AG08395 (cell line): ENCODE data around the gene HCRT.
A peak's percentile ranks its signal among the peaks of the same experiment; 100 is the strongest.
"Not testable (repeated sequence)": the region's sequence is repeated elsewhere in the genome, so short reads cannot be mapped to it uniquely, and the experiment has no call there.

ENCODE experiments used
- DNase-seq: peaks from one replicate; pipeline ENCODE4 v3.0.0; 2012; ENCODE audit warnings: mixed read lengths, low spot score

HCRT gene

DNA sequence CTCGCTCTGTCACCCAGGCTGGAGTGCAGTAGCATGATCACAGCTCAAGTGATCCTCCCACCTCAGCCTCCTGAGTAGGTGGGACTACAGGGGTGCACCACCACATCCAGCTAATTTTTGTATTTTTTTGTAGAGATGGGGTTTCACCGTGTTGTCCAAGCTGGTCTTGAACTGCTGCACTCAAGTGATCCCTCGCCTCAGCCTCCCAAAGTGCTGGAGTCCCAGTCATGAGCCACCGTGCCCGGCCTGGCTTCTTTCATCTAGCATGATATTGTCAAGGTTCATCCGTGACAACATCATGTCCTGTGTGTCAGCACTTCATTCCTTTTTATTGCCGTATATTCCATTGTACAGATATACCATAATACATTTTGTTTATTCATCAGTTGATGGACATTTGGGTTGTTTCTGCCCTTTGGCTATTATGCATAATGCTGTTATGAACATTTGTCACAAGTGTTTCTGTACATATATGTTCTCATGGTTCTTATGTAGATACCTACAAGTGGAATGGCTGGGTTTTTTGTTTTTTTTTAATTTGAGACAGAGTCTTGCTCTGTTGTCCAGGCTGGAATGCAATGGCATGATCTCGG, 12.4 kb upstream of the HCRT start:
- no peak for DNase-seq

DNA sequence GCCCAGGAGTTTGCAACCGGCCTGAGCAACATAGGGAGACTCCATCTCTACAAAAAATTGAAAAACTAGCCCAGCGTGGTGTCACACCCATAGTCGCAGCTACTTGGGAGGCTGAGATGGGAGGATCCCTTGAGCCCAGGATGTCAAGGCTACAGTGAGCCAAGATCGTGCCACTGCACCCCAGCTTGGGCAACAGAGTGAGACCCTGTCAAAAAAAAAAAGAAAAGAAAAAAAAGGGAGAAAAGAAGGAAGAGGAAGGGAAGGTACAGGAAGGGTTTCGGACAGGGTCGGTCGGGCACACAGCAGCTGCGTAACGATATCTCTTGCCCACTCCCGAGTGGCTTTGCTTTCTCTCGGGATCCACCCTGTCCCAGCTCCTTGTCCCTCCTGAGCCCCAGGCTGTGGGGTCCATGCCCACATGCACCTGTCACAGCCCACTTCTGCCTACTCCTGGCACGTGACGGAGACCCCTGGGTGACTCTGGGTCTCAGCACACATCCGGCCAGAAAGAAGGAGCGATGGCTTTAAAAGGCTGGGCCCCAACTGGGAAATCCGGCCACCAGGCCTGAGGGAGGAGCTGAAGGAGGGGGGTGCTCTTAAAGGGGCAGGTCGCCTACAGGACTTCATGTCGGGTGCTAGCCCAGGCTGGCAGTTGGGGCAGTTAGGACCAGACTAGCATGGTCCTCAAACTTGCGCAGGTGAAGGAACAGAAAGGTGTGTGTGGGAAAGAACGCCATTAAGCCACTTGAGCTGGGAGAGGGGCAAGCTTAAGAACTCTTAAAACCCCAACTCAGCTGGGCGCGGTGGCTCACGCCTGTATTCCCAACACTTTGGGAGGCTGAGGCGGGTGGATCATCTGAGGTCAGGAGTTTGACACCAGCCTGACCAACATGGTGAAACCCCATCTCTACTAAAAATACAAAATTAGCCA, 9.0 kb upstream of the HCRT start, which contains the start of gene GHDC:
GHDC (minus strand) TSS at position 526 of the 931 bp plus-strand sequence. CDS start 913 bp downstream, outside the sequence.
- peak; percentile 88 for DNase-seq

DNA sequence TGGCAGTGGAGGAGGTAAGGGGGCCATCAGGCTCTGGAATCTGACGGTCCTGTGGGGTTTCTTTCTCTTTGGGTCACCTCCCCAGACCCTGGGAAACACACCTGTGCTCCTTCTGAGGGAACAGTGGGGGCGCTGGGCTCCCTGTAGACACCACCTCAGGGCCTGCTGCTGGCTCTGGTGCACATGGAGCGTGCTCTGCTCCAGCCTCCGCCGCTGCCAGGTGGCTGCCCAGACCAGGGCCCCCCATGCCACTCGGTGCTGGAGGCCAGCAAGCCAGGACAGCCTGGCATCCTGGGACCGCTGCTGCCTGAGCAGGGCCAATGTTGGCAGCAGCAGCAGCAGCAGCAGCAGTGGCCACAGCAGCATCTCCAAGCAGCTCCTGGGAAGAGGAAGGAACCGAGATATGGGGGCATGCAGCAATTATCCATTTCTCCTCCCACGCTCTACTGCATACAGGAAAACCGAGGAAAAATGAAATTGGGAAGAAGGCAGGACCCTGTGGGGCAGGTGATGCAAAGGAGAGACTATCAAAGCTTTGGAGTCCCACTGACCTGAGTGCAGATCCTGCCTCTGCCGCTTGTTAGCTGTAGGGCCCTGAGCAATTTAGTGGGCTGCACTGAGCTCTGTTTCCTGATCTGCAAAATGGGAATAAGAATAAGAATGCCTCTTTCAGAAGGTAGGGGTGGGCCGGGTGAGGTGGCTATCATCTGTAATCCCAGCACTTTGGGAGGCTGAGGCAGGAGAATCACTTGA, 8.1 kb upstream of the HCRT start:
- DNase-seq: no peak

DNA sequence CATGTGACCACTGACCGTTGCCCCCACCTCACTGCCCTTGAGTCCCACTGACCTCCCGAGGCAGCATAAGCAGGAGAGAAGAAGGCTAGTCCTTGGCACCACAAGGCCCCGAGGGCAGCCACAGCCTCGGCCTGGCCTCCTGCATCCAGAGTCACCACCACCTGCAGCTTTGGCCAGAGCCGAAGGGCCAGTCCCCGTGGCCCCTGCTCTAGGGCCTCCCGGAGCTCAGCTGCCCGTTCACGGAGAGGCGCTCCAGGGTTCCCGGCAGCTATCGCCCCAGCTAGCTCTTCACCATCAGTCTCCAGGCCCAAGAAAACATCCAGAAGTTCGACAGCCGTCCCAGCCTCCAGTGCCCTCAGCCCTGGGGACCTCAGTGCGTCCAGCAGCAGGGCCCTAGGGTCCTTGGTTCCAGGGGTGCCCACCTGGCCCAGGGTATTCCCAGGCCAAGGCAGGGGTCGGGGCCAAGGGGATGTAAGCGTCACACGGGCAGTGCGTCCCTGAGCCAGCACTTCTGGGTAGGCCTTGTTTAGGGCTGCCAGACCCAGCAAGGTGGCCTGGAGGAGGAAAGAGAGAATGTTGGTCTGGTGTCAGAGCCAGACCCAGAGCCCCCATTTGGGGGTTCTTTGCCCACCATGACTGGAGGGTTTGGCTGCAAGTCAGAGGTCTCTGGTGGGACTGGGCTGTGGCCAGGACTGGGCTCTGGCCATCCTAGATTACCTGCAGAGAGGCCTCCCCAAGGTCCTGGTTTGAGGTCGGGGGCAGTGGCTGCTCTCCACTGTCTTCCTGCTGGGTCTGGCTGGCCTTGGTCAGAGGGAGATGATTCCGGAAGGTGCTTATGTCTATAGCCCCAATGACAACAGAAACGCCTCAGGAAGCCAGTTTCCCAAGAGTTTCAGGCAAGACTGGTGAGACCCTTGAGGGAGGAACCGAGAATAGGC, 7.2 kb upstream of the HCRT start:
- DNase-seq: no peak

DNA sequence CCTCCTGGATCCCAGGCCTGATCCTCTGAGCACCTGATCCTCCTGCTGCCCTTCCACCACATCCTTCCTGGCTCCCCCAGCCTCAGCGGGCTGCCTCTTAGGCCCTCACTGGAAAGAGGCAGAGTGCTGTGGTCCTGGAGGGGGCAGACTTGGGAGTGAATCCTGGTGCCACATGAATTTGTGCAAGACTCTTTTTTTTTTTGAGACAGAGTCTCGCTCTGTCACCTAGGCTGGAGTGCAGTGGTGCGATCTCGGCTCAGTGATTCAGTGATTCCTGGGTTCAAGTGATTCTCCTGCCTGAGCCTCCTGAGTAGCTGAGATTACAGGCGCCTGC, 6.0 kb upstream of the HCRT start:
- DNase-seq: no peak

DNA sequence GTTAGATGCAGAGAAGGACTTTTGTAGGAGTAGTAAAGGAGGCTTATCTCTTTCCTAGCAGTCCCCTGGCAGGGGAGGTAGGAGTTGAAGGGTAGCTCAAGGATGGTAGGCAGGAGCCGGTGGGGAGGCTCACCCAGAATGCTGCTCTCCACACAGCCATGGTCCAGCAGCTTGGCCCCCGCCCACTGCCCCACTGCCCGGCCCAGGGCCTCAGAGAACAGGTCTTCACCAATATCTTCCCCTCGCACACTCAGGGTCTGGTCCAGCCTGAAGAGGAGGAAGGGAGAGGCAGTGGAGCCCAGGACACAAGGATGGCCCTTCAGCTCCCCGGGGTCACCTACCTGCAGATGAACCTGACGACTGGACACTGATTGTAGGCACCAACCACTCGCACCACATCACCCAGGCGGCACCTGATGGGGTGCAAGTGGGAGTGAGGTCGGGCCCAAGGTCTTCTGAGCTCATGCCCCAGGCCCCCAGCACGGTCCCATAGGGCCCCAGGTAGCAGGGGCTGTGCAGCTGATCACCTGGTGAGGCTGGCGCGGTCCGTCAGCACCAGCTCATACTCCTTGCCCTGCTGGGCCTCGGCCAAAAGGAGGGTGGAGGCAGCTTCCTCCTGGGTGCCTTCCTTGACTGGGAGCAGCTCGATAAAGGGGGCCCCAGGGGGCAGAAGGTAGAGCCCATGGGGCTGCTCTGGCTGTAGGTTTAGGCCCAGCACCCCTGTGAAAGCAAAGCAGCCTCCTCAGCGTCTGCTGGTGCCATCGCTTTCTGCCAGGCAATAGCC, 5.4 kb upstream of the HCRT start:
- DNase-seq: no peak

DNA sequence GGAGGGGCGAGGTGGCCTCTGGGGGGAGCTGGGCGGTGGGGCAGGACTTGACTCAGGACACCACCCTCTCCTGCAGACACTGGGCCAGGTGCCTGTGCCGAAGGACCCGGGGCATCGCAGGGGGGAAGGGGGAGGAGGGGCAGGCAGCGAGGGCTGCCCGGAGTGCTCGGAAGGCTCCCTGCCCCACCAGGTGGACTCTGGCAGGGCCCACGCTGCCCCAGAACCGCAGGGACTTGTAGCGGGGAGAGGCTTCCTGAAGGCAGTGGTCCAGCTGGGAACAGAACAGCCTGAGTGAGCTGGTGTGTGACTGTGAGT, 4.4 kb upstream of the HCRT start:
- DNase-seq: no peak

DNA sequence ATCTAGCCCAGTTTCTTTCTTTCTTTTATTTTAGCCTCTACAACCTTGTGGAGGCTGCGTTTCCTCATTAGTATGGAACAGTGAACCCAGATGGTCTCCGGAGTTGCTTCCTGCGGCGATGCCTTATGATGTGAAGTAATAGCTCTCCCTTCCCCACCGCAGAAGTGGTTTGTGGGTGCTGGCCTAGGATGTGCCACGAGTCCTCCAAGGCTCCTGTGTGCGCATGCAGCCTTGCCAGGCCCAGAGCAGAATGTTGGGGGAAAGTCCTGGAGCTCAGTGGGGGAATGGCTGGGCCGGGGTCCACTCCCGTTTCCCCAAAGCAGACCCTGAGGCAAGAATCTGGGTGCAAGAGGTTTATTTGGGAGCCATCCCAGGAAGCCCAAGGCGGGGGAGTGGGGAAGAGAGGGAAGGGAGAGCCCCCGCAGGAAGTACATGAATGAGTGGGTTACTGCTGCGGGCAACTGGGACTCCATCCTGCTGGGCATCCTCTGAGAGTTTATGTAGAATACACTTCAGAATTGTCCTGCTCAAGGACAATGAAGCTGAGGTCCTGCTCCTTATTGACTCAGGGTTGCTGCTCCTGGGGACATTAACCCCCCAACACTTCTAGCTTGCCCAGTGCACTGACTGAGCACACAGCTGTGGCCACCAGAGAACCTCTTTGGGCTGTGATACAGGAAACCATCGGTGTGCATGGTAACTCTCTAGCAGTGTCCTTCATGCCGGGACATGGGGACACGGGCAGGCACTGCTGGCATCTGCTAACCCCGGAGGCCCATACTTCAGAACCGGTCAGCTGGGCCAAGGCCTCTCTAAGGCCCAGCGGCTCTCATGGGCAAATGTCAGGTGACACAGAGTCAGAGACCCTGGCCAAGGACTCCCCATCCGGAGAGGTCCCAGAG, 3.7 kb upstream of the HCRT start:
- no peak for DNase-seq

DNA sequence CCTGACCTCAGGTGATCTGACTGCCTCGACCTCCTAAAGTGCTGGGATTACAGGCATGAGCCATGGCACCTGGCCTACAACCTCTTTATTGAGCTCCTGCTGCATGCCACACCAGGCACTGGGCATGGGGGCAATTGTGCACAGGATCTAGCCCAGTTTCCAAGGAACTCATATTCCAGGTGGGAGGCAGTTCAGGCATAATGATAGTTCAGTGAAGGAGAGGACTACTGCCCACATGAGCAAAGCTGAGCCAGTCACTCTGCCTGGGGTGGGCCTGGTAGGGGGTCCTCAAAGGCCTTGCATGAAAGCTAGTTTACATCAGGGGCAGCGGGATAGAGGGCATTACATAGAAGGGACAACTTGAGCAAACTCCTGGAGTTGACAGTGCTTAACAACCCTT, 2.6 kb upstream of the HCRT start:
- no peak for DNase-seq

DNA sequence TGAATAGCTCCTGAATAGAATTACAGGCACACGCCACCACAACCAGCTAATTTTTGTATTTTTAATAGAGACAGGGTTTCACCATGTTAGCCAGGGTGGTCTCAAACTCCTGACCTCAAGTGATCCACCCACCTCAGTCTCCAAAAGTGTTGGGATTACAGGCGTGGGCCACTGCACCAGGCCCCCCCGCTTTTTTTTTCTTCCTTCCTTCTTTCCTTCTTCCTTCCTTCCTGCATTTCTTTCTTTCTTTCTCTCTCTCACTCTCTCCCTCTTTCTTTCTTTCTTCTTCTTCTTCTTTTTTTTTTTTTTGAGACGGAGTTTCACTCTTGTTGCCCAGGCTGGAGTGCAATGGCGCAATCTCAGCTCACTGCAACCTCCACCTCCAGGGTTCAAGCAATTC, 939 bp upstream of the HCRT start:
- DNase-seq: not testable (repeated sequence)

DNA sequence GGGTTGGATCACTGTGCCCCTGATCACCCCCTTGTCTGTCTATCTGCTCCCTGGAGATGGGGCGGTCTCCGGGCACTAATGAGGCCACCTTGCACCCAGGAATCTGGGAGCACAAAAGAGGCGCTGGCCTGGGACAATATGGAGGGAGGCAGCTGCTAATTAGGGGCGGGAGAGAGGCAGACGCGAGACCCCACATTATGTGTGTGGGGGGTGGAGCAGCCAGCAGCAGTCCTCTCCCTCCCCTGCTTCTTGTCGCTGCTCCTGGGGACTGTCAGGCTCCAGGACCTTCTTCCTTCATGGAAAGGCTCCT, 324 bp upstream of the HCRT start:
- no peak for DNase-seq

DNA sequence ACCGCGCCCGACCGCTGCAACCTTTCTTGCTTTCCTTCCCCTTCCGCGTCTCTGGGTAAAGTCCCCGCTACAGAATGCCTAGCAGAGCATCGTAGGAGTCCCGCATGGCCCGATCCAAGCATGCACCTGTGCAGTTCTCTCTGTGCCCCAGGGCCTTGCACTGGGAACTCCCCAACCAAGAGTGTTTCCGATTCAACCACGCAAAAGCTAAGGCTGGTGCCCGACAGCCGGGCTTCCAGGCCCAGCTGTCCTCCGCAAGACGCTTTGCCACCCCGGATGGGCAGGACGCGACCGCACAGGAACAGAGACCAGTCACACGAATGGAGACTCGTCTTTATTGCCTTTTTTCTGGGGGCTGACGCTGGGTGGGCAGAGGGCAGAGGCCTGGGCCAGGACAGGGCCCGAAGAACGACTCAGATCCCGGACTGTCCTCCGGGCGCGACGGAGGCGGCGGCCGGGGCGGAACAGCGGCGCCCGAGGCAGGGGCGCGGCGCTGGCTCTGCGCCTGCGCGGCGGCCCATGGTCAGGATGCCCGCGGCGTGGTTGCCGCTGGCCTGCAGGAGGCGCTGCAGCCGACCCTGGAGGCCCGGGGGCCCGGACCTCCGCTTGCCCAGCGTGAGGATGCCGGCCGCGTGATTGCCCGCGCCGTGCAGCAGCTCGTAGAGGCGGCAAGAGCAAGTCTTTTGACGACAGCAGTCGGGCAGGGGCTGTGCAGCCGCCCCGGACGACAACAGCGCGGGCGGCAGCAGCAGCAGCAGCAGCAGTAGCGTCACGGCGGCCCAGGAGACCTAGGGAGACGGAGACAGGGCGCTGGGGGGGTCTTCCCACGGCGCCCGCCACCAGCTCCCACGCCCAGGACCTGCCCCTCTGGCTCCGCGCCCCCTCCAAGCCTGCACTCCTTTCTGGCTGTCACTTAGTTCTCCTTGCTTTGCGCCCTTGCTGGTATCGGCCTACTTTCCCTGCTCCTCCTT, 1.2 kb downstream of the HCRT start:
- DNase-seq: peak; percentile 91

DNA sequence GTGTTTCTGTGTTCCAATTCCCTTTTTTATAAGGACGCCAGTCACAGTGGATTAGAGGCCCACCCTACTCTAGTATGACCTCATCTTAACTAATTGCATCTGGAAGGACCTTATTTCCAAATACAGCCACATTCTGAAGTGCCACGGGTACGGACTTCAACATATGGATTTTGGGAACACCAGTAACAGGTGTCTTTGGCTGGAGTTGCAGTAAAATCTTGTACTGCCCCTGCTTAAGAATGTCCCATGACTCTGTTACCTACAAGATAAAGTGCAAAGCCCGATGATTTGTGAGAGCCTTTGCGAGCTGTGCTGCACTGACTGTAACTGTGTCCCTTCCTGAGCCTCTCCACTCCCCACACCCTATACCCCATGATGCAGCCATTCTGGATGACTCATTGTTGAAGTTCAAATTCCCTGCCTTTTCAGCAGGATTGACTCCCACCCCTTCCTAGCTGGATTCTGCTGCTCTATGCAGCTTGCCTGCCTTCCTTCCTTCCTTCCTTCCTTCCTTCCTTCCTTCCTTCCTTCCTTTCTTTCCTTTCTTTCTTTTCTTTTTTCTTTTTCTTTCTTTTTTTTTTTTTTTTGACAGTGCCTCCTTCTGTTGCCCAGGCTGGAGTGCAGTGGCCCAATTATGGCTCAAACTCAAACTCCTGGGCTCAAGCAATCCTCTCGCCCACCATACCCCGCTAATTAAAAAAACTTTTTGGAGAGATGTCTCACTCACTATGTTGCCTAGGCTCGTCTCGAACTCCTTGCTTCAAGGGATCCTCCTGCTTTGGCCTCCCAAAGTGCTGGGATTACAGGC, 2.1 kb downstream of the HCRT start:
- DNase-seq: peak; percentile 25

DNA sequence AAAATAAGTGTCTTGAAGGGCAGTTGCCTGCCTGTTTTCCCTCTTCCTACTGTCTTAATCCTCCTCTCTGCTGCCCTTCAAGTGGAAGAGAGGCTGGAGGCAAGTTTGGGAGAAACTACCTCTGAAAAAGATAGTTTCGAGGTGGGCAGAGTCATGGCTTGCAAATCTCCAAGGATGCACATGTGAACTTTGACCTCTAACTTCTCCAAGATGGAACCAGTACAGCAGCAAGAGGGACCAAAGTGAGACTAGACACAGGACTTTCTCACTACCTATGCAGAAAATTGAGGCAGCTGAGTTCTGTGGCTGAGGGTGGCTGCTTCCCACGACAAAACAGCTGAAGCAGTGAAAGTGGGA, 3.4 kb downstream of the HCRT start:
- no peak for DNase-seq

DNA sequence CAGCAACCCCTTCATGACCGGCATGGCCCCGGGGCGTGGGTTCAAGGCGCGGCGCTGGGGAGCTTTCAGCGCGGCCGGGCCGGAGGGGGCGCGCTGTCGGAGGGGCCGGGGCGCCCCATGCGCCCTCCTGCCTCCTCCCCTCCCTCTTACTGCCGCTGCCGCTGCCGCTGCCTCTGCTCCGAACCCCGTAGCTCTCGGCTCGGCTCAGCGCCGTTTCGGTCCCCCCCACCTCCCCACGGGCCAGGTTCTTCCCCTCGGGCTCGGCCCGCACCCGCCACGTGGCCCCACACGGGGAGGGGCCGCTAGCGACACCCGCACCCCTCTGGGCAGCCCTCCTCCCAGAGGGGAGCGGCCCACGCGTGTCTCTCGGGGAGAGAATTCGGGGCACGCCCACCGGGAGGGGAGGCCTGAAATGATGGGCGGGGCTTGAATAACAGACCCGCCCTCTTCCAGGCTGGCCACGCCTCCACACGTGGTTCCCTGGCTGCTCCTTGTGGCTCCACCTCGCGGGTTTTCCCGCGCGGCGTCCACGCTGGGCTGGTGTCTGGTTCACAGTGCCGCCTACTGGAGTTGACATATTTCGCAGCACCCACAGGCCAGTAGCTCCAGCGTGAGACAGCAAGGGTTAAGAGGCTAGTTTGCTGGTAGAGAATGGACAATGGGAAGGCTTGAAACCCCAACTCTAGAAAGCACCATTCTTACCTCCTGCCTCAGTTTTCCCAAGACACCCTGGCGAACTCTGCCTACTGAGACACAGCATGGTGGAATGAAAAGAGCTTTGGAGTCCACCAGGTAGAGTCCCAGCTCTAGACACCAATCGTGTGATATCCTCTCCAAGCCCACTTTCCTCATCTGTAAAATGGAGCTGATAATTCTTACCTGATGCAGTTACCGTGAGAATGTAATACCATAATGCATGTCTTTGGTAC, 4.1 kb downstream of the HCRT start, which contains the start of gene KCNH4:
KCNH4 (minus strand) TSS at position 221 of the 929 bp plus-strand sequence; CDS start at position 24, 197 bp downstream.
- peak; percentile 75 for DNase-seq

DNA sequence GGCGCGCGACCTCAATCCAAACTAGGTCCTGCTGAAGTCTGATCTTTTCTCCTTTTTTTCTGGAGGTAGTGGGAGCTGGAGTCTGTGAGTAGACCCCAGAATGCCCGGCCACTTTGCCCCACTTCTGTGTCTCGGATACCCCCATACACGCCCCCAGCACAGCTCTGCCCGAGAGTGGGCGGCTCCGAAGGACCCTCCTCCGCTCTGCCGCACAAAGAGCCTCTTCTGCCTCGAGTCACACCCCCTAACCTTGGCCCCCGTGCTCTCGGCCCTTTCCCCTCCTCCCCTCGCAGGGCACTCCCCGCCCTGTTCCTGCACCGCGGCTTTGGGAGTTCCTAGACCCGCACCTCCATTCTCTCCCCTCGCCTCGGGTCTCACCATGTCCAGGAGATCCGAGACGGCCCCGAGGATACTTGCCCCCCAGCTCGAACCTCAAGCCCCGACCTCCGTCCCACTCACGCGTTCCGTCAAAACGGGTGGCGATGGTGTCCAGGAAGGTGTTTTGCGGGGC, 4.8 kb downstream of the HCRT start:
- DNase-seq: no peak

DNA sequence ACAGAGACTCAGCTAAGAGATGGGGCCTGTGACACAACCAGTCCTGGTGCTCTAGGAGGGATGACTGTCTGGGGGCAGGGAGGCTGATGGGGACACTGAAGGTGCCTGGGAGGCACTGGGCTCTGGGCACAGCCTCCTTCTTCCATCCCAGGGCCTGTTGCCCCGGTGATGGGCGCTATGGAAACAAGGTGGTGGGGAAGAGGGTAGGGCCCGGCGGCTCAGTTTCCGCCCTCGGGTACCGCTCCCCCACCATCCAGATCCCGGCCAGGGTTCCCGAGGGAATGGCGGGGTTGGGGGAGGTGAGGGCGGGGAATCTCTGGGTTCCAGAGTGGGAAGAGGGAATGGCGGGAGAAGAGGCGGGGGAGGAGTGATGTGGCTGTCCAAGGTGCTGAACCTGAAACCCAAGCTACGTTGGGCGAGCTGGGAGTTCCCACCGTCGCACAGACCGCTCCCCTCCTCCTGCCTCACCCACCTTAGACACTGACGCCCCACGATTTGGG, 5.3 kb downstream of the HCRT start:
- peak; percentile 62 for DNase-seq
